Heart right ventricle (tissue), 16 donors: ENCODE measurements around the gene TBC1D8B. TPM values are rescaled to one million over a fixed set of nuclear protein-coding genes. Genes with fewer than 3 reads are reported as not detected.
A peak's percentile ranks its signal among the peaks of the same experiment; 100 is the strongest.
"Not testable (repeated sequence)": the region's sequence is repeated elsewhere in the genome, so short reads cannot be mapped to it uniquely, and the experiment has no call there.

Experiments
- ATAC-seq, 8 donors: fragments of 200-7000 bp; cut with Tn5 transposase; one replicate each; pipeline ENCODE4 v1.9.1; 2020; ENCODE audit warnings: mild to moderate bottlenecking in 8 of 8, moderate library complexity in 8 of 8, moderate number of reproducible peaks in 1 of 8
- DNase-seq, 2 donors: peaks; one replicate each; pipeline ENCODE4 v3.0.0-alpha.2; 2020
- H3K27ac ChIP-seq, 10 donors: fragments of 200-600 bp; sonication (generic) in 2 of 10; one replicate each; pipeline versions ENCODE4 v1.5.0 to v1.8.0; 2020 to 2022; ENCODE audit warnings: mild to moderate bottlenecking in 3 of 10
- H3K27me3 ChIP-seq, 7 donors: fragments of 200-600 bp; one replicate each; pipeline ENCODE4 v1.8.0; 2021 to 2022; ENCODE audit warnings: mild to moderate bottlenecking in 2 of 7
- H3K36me3 ChIP-seq, 9 donors: fragments of 200-600 bp; sonication (generic) in 1 of 9; one replicate each; pipeline versions ENCODE4 v1.5.0 to v1.8.0; 2020 to 2022; ENCODE audit warnings: mild to moderate bottlenecking in 2 of 9
- H3K4me1 ChIP-seq, 9 donors: fragments of 200-600 bp; sonication (generic) in 1 of 9; one replicate each; pipeline versions ENCODE4 v1.5.0 to v1.8.0; 2020 to 2022; ENCODE audit warnings: mild to moderate bottlenecking in 4 of 9
- H3K4me3 ChIP-seq, 10 donors: fragments of 200-600 bp; sonication (generic) in 2 of 10; one replicate each; pipeline versions ENCODE4 v1.5.0 to v1.8.0; 2020 to 2022; ENCODE audit warnings: mild to moderate bottlenecking in 7 of 10, moderate library complexity in 2 of 10
- H3K9me3 ChIP-seq, 11 donors: fragments of 200-600 bp in 10 of 11; sonication (generic) in 2 of 11; one replicate each; pipeline versions ENCODE4 v1.5.0 to v1.8.0; 2013 to 2022; ENCODE audit warnings: mild to moderate bottlenecking in 2 of 11, control low read depth in 1 of 11, moderate library complexity in 1 of 11
- WGBS, 2 donors: extraction: QIAGEN DNeasy Blood & Tissue Kit; methylation state at CpG; one replicate each; pipeline ENCODE4 v1.1.7; 2013; ENCODE audit warnings: inconsistent platforms in 1 of 2; 5-methylcytosine and 5-hydroxymethylcytosine counted together
- intact Hi-C, 10 donors: fragments of 100-400 bp; cut with DNase I; formaldehyde crosslinking; loops; one replicate each; pipeline versions ENCODE4 v1.11.1 to v1.14.2; 2022
- long read RNA-seq, 3 donors: library from polyadenylated mRNA; unstranded; transcript quantifications; one replicate each; pipeline ENCODE4 v2.0.0, GENCODE V29; 2020 to 2021
- polyA plus RNA-seq, 2 donors: library from polyadenylated mRNA; stranded (reverse); fragments of 200-250 nt; gene quantifications; one replicate each; pipeline ENCODE4 v1.2.3, GENCODE V29; 2013
- total RNA-seq, 10 donors: library from RNA; stranded (reverse); fragmentation: NEBNext Ultra II Directional in 3 of 10; extraction: Animal tissue kit (Norgen Biotek cat#: 25700) in 3 of 10; gene quantifications; one replicate each; pipeline versions ENCODE4 v1.2.1 to v1.2.4, GENCODE V29; 2021 to 2023
- TF ChIP-seq, protein P1 (sequence below), 9 donors: fragments of 200-600 bp; sonication (generic) in 2 of 9; IDR thresholded peaks; one replicate each; pipeline versions ENCODE4 v1.5.0 to v1.8.0; 2021 to 2022; ENCODE audit warnings: antibody characterized with exemption in 9 of 9, mild to moderate bottlenecking in 5 of 9, moderate library complexity in 1 of 9
- donor health status: Arrhythmogenic right ventricular cardiomyopathy.
- donor health status: ischemic (EF 13 %, LVEDD 7.1; RV severe dilation, severe dysfunction).
- donor health status: healthy with polysubstance abuse.
- donor health status: DM: no; HTN: yes; CAD: no.
- donor health status: DM: no; HTN: no; CAD: no.
- donor health status: ischemic (EF 25% LVEDD 6.9; RV normal size, moderate dysfunction).
- donor health status: ischemic (EF 25% LVEDD 5.7; RV mildly dilated, moderate dysfunction).
- donor health status: healthy.
- donor health status: DM: yes; HTN: yes; CAD: no.
- donor health status: Ischemic cardiomyopathy.
- donor health status: ischemic (EF 35%, LVEDD 5.7; RV mildly dilated, moderate dysfunction).
- donor health status: nonischemic (EF 11% LVEDD 7.7; RV severe dilation, severe dysfunction).
- donor health status: DM: yes; HTN: yes; CAD: no.
- donor health status: PGD.
- donor health status: ischemic (EF 29% LVEDD 5.4; RV normal size, mild dysfunction).
- donor health status: nonischemic (EF 23%, LVEDD 6.1; RV moderate dilation, normal function).

The TBC1D8B gene
- 1 to 10 TPM in 9 of 10 donors, under 1 TPM in 1; 0.87 to 3.4 (median 2.3) TPM for total RNA-seq
- 1 to 10 TPM; 1.2 to 1.8 TPM for polyA plus RNA-seq
- long read RNA-seq, donor 1, full-length matches to known transcripts = 3 of 5 reads
- long read RNA-seq, donor 1, partial matches to known transcripts = 1 of 5 reads
- long read RNA-seq, donor 1, other reads (novel, unspliced or antisense) = 1 of 5 reads
- long read RNA-seq, donor 2, full-length matches to known transcripts = 2 of 4 reads
- long read RNA-seq, donor 2, partial matches to known transcripts = 1 of 4 reads
- long read RNA-seq, donor 2, other reads (novel, unspliced or antisense) = 1 of 4 reads
- long read RNA-seq, donor 3, full-length matches to known transcripts = 2 of 8 reads
- long read RNA-seq, donor 3, partial matches to known transcripts = 5 of 8 reads
- long read RNA-seq, donor 3, other reads (novel, unspliced or antisense) = 1 of 8 reads

DNA sequence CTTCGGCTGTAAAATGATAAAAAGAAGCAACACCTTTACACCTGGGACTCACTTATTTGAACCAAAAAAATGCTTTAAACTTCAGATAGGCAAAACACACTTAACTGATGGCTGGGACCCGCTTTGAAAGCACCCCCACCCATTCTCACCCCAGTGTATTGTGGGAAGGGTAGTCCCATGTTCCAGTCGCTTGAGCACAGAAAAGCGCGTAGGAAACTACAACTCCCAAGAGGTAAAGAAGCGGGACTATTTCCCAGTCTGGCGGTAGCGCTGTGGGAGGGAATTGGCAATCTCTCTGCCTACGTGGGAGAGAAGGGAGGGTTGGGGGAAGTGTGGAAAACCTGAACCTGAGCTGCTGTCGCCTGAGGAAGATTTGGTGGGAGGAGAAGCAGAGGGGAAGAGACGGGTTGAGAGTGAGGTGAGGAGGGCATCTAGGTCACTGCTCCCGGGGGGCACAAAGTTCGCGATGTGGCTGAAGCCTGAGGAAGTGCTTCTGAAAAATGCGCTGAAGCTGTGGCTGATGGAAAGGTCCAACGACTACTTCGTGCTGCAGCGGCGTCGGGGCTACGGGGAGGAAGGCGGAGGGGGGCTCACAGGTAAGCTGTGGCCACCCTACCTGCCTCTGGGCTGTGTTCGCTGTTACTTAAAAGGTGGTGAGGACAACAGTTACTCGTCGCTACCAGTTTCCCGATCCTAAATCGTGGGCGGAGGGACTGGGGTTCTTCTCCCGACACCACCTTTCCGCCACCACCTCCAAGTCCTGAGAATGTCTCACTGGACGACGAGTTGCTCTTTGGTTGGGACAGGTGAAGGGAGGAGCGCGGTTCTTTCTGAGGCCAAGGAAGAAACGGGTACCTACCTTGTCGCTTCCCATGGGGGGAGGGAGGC is at the start of gene TBC1D8B:
TSS of gene TBC1D8B (plus strand) at position 286 of the 888 bp plus-strand sequence. CDS start at position 467, 181 bp downstream.
- intact Hi-C loops = no loop called here
- H3K27ac ChIP-seq = peak within 1 kb of the TSS in 5 of 10 donors; percentile 19 to 64 (median 45)
- WGBS, 2 donors = 1 to 2% methylated on average over 30 to 36 of the region's 36 CpGs

DNA sequence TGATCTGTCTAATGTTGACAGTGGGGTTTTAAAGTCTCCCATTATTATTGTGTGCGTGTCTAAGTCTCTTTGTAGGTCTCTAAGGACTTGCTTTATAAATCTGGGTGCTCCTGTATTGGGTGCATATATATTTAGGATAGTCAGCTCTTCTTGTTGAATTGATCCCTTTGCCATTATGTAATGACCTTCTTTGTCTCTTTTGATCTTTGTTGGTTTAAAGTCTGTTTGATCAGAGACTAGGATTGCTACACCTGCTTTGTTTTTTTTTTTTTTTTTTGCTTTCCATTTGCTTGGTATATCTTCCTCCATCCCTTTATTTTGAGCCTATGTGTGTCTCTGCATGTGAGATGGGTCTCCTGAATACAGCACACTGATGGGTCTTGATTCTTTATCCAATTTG is 33.2 kb upstream of the TBC1D8B start:
- intact Hi-C loops, H3K36me3 ChIP-seq, H3K9me3 ChIP-seq, DNase-seq, H3K4me1 ChIP-seq, H3K27ac ChIP-seq, H3K4me3 ChIP-seq, ATAC-seq: not testable (repeated sequence)
- 71 to 72% methylated on average over 1 of the region's 1 CpG for WGBS, 2 donors
- H3K27me3 ChIP-seq = peaks cover 0 to 16% (median 0%) of the 10 kb centered on the region in 7 donors

More for the DNA sequence above, at the start of gene TBC1D8B:
- H3K4me1 ChIP-seq = peaks cover 0 to 7% (median 0%) of the 10 kb centered on the region in 9 donors
- H3K27me3 ChIP-seq = peaks cover 0 to 64% (median 0%) of the 10 kb centered on the region in 7 donors
- TF ChIP-seq, protein P1, sequence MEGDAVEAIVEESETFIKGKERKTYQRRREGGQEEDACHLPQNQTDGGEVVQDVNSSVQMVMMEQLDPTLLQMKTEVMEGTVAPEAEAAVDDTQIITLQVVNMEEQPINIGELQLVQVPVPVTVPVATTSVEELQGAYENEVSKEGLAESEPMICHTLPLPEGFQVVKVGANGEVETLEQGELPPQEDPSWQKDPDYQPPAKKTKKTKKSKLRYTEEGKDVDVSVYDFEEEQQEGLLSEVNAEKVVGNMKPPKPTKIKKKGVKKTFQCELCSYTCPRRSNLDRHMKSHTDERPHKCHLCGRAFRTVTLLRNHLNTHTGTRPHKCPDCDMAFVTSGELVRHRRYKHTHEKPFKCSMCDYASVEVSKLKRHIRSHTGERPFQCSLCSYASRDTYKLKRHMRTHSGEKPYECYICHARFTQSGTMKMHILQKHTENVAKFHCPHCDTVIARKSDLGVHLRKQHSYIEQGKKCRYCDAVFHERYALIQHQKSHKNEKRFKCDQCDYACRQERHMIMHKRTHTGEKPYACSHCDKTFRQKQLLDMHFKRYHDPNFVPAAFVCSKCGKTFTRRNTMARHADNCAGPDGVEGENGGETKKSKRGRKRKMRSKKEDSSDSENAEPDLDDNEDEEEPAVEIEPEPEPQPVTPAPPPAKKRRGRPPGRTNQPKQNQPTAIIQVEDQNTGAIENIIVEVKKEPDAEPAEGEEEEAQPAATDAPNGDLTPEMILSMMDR (IDR thresholded peaks at IDR 0.05) = no peak
- DNase-seq (peak; percentile 57 to 85), ATAC-seq (peak; percentile 99 to 100 (median 99))
- peak within 1 kb of the TSS; percentile 46 to 72 (median 63) for H3K4me3 ChIP-seq
- no peaks in the 10 kb centered on the region for H3K9me3 ChIP-seq
- no peaks in the 10 kb centered on the region for H3K36me3 ChIP-seq

DNA sequence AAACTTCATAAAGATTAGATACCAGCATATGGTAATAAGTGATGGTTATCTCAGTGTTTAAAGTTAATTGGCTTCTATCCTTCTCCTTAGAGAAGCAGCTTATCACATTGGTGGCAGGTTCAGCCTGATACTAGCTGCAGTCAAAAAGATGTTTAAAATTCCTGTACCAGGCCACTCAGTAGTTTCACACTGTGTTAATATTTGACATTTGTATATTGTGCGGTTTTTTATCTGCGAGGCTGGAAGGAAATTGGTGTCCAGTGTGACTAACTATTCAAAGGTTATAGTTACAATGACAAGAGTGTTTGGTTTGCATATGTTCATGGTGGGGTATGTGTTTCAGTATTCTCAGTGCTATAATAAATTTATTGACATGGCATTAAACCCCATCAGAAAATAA is 27.5 kb upstream of the TBC1D8B start:
- H3K27ac ChIP-seq = no peak overlapping the region
- no peaks in the 10 kb centered on the region for H3K36me3 ChIP-seq
- no peaks in the 10 kb centered on the region for H3K4me1 ChIP-seq
- 53 to 58% methylated on average over 2 of the region's 2 CpGs for WGBS, 2 donors
- H3K9me3 ChIP-seq = no peaks in the 10 kb centered on the region
- intact Hi-C loops = no loop called here
- TF ChIP-seq, protein P1 (IDR thresholded peaks at IDR 0.05) = no peak
- DNase-seq = no peak
- peaks cover 0 to 22% (median 0%) of the 10 kb centered on the region in 7 donors for H3K27me3 ChIP-seq
- H3K4me3 ChIP-seq = no peak overlapping the region
- no peak for ATAC-seq

DNA sequence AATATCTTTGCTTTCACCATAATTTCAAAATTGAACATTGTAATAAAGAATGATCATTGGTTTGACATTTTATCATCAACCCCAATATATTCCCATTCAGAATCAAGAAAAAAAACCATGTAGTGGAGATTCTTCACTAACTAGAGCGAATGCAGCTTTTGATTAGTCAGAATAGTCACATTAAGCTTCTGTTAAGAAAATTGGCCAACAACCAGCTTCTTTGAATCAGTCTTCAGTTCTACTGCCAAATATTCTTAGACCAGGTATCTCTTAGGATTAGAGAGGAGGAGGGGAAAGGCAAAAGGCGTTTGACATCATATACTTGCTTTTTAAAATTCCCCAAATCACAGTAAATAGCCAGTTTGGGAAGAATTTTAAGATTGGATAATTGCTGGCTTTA is 22.2 kb upstream of the TBC1D8B start:
- no peaks in the 10 kb centered on the region for H3K9me3 ChIP-seq
- intact Hi-C loops = no loop called here
- ATAC-seq (no peak), DNase-seq (no peak)
- no peak overlapping the region for H3K4me3 ChIP-seq
- no peak overlapping the region for H3K27ac ChIP-seq
- no peaks in the 10 kb centered on the region for H3K4me1 ChIP-seq
- 50 to 59% methylated on average over 2 of the region's 2 CpGs for WGBS, 2 donors
- H3K27me3 ChIP-seq = peaks cover 0 to 53% (median 0%) of the 10 kb centered on the region in 7 donors
- no peaks in the 10 kb centered on the region for H3K36me3 ChIP-seq
- TF ChIP-seq, protein P1 (IDR thresholded peaks at IDR 0.05) = no peak
